ENCODE measurements around the gene RHBDL2.

GRCh38 chr1:38918568-38918967, 23.1 kb downstream of the RHBDL2 start:
- TF ChIP-seq CTCF (IDR thresholded peaks at IDR 0.05) (no peak), ZFX (IDR thresholded peaks at IDR 0.05; ENCODE audit: borderline replicate concordance) (no peak)

Measured in 22Rv1 (cell line).